HG03045 (cell line): Measurements from ENCODE around the gene OR56B4.
"Not testable (repeated sequence)": the region's sequence is repeated elsewhere in the genome, so short reads cannot be mapped to it uniquely, and the experiment has no call there.

ENCODE experiments used
- ATAC-seq: cut with Tn5 transposase; IDR thresholded peaks from one replicate; pipeline ENCODE4 v1.9.1; 2021; ENCODE audit warnings: mild to moderate bottlenecking, moderate library complexity; ENCODE audit not compliant: unreplicated experiment

Gene OR56B4

DNA sequence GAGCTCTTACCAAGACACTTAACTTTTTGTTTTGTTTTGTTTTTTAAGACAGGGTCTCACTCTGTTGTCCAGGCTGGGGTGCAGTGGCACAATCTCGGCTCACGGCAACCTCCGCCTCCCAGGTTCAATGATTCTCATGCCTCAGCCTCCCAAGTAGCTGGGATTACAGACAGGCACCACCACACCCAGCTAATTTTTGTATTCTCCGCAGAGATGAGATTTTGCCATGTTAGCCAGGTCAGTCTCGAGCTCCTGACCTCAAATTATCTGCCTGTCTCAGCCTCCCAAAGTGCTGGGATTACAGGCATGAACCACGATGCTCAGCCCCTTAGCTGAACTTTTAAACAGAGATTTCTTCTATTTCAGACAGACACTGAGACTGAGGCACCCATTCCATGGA, at the start of gene OR56B4:
Gene OR56B4, plus strand, starts transcription at position 301 of the 400 bp plus-strand sequence. Its CDS starts 95 bp downstream, at position 396.
- ATAC-seq, result not testable (repeated sequence)

- no peak for ATAC-seq
Observed at GRCh38 chr11:6061475-6061874, 46.0 kb upstream of the OR56B4 start.

- ATAC-seq, result no peak
Observed at GRCh38 chr11:6062691-6063358, 44.7 kb upstream of the OR56B4 start.

DNA sequence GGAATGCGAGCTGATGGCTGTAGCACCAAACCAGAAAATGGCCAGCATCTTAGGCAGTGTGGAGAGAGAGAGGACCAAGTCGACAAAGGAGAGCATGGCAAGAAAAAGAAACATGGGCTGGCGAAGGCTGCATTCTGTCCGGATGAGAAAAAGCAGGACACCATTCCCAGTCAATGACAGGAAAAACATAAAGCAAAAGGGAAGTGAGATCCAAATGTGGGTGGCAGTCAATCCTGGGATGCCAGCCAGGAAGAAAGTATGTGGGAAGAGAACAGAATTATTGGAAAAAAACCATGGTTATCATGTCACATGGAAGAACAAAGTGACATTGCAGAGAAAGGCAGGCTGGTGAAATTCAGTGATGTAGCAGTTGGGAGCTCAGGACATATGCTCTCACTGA, 40.0 kb upstream of the OR56B4 start:
- ATAC-seq, result no peak

- not testable (repeated sequence) for ATAC-seq
Observed at GRCh38 chr11:6076443-6076842, 31.0 kb upstream of the OR56B4 start.

DNA sequence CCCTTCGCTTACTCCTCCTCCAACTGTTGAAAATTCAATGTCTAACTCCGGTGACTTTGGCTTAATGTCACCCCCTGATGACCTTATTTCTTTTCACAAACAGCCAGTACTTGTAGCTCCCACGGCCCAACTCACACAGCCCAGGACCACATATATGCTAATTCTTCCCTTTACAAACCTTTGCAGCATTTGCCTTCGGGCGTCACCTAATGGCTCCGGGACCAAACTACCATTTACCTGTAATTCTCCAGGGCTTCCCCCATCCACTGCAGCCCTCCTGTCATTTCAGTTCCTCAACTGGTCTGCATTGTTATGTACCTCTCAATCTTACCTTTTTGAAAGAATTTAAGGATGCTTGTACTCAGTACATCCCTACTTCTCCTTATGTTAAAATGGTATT, 29.8 kb upstream of the OR56B4 start:
- ATAC-seq, result no peak

GRCh38 chr11:6079463-6079862, 28.0 kb upstream of the OR56B4 start:
- ATAC-seq, result no peak

DNA sequence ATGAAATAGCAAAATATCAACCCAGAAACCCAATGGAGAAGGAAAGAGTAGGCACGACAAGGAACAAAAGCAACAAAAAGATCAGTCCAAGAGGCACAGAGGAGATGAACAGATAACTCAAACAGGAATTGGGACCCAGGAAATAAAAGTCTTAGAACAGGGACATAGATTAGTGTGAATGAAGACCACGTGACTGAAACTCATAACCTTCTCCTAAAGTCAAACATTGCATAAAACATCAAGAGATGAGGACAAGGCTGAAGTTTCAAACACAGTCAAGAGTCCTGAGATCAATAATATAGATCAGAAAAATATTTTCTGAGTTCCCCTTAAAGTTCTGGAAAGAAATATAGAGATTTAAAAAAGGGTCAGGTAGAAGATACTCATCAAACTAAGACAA, 24.4 kb upstream of the OR56B4 start:
- no peak for ATAC-seq

- ATAC-seq, result no peak
Observed at GRCh38 chr11:6084587-6084986, 22.9 kb upstream of the OR56B4 start.

DNA sequence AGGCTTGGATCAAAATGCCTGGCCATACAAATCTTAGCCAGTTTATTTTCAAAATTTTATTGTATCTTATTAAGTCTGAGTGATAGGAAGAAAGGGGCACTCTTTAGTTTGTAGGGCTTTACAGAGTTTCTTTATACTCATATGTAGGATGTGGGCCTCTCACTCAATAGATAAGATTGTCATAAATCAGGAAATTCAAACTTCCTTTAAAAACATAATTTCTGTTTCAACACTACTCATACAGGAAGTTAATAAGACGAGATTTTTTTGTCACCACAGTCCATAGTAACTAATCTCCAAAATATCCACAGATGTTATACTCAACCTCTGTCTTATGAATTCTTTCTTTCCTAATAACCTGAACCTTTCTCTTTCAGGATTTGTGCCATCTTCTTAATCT, 13.3 kb upstream of the OR56B4 start:
- ATAC-seq, result no peak

DNA sequence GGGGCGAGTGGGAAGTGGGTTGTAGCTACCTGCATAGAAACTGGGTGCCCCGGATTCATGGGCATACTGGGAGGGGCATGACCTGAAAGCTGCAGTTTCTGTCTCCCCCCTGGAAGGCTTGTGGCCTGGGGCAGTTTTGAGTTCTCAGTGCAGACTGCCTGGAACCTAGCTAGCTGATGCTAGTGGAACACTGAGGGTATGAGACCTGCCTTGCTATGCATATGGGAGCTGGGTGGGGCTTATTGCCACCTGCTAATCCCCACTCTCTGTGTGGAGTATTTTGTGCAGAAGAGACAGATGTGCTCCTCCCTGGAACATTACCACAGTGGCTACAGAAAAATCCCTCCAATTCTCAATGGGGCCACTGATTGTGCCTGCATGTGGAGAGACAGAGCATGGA, 11.7 kb upstream of the OR56B4 start:
- ATAC-seq, result no peak

DNA sequence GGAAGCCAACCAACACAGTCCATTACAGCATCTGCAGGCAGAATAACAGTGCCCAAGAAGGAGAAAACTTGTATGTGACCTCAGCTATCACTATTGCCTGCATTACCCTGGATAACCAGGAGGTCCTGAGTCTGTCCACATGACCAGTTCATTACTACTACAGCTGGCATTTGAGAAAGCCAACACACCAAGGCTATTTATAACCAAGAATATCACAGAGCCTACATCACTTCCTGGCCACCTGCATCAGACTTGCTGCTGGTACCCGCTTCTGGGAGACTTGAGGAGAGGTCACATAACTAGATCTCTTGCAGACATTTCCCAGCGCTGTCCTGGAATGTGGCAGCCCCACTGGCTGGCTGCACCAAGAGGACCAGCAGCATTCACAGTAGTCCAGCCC, 11.1 kb upstream of the OR56B4 start:
- ATAC-seq, result no peak

DNA sequence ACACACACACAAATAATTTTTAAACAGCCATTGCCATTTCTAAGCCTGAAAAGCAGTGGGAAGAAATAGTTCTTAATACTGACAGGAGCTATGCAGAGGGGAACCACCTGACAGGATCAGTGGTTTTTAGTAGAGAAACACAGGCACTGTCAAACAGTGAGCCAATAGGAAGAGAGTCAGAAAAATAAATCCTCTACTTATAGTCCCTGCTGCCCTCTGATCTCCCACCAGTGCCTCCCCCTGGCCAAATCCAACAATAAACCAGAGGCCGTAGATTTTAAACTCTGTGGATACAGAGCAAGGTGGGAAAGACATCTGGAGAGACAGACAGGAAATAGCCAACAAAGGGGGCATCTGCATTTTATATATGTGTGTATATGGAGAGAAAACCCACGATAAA, 7.9 kb upstream of the OR56B4 start:
- no peak for ATAC-seq

DNA sequence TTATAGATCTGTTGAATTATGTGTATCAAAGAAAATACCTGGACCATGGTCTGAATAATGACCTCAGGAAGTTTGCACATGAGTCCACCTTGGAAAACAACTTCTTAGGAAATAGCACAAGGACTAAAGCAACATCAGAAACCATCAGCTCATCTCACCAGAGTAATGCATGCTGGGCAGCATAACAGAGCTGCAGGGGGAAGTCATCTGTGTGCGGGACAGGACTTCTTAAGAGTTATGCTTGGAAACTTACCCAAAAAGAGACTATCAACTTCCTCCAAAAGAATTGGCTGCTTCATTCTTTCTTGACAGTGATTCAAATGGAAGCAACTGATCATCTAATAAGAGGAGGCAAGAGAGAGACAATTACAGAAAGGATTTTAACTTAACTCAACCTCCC, 2.5 kb downstream of the OR56B4 start:
- no peak for ATAC-seq

DNA sequence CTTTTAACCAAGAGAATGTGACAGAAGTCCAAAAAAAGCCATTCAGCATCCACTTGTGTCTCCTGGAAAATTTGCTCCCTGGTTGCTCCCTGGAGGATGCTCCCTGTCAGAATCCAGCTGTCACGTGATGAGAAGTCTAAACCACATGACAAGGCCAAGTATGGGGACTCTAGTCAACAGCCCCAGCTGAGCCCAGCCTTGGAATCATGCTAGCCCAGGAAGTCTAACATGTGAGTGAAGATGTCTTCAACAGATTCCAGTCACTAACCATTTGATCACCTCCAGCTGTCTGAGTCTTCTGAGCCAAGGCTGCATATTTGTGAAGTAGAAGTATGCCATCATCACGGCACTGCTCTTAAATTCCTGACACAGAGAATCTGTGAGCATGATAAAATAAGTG, 4.2 kb downstream of the OR56B4 start:
- no peak for ATAC-seq

DNA sequence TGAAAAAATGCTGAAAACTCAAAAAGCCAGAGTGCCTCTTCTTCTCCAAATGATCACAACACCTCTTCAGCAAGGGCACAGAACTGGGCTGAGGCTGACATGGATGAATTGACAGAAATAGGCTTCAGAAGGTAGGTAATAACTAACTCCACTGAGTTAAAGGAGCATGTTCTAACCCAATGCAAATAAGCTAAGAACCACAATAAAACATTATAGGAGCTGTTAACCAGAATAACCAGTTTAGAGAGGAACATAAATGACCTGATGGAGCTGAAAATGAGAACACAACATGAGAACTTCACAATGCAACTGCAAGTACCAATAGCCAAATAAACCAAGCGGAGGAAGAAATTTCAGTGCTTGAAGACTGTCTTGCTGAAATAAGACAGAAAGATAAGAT, 9.2 kb downstream of the OR56B4 start:
- no peak for ATAC-seq

DNA sequence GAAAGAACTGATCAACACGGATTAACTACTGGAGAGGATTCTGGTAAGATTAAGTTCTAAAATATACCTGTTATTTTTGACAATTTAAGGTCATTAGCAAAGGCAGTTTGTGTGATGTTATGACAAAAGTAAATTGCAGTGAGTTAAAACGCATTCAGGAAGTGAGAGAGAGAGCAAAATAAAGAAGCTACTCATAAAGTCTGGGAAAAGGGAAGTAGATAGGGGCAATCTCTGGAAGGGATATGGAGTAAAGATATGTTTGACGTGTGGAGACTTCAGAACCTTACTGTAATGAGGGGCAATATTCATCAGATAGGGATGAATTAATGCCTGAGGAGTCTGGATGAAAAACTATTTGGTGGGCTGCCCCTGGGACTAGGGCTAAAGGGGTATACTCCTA, 16.8 kb downstream of the OR56B4 start:
- no peak for ATAC-seq

GRCh38 chr11:6127881-6128280, 20.4 kb downstream of the OR56B4 start:
- no peak for ATAC-seq

- ATAC-seq, result no peak
Observed at GRCh38 chr11:6129011-6129410, 21.5 kb downstream of the OR56B4 start.

DNA sequence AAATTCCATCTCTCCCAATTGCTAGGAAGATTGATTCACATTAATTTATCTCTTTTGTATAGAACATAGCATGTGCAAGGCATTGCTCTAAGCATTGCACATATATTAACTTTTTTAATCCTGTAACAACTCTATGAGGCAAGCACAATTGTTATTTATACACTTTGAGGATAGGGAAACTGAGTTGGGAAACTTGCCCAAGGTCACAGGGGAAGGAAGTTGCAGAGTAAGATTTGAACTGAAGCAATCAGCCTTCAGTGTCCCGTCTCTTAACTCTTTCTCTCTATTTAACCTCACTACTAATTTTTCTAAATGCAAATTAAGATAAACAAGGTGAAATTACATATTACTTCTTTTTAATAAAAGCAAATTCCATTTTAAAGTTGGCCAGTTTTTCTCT, 22.2 kb downstream of the OR56B4 start:
- no peak for ATAC-seq

DNA sequence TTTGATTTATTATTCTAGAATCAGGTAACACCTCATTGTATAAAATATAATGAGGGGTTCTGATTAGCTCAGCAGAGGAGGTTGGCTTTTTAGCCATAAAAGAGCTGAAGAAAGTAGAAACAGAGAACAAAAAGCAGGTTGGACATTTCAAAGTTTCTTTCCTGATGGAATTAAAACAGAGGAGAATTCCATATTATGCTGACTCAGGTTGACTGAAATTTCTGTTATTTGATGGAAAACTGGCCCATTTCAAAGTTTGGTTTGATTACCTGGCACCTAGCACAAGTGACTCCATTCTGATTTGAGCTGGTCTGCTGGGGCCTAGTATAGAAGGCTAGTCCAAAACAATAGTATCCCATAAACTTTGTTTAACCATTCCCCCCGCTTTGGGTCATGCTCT, 24.9 kb downstream of the OR56B4 start:
- no peak for ATAC-seq

DNA sequence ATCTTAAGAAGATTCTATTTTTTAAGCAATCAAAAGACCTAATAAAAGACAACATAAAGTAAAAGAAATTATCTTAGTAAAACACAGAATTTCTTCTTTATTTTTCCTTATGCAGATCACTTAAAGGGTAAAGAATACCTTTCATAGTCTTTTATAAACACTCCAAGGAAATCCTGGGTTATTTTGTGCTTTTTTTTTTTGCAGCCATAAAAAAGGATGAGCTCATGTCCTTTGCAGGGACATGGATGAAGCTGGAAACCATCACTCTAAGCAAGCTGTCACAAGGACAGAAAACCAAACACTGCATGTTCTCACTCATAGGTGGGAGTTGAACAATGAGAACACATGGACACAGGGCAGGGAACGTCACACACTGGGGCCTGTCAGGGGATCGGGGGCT, 28.5 kb downstream of the OR56B4 start:
- not testable (repeated sequence) for ATAC-seq

- ATAC-seq, result no peak
Observed at GRCh38 chr11:6142936-6143335, 35.5 kb downstream of the OR56B4 start.
